ENCODE measurements around the gene SNN.

SNN gene

DNA sequence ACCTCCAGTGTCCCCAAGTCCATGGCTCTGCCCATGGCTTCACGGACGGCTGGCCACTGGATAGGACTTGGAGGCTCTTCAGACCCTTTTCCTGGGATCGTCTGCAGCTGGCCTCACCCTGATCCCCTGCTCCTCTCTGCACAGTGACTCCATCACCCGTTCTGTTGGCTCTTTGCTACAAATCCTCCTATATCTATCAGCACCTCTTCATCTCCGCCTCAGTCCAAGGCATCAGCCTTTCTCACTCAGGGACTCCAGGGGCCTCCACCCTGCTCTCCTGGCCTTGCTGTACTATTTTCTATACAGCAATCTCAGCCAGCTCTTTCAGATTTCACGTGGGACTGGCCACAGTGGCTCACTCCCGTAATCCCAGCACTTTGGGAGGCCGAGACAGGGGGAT, 10.7 kb upstream of the SNN start:
- TF ChIP-seq, protein P1, sequence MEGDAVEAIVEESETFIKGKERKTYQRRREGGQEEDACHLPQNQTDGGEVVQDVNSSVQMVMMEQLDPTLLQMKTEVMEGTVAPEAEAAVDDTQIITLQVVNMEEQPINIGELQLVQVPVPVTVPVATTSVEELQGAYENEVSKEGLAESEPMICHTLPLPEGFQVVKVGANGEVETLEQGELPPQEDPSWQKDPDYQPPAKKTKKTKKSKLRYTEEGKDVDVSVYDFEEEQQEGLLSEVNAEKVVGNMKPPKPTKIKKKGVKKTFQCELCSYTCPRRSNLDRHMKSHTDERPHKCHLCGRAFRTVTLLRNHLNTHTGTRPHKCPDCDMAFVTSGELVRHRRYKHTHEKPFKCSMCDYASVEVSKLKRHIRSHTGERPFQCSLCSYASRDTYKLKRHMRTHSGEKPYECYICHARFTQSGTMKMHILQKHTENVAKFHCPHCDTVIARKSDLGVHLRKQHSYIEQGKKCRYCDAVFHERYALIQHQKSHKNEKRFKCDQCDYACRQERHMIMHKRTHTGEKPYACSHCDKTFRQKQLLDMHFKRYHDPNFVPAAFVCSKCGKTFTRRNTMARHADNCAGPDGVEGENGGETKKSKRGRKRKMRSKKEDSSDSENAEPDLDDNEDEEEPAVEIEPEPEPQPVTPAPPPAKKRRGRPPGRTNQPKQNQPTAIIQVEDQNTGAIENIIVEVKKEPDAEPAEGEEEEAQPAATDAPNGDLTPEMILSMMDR (IDR thresholded peaks at IDR 0.05), result no peak

DNA sequence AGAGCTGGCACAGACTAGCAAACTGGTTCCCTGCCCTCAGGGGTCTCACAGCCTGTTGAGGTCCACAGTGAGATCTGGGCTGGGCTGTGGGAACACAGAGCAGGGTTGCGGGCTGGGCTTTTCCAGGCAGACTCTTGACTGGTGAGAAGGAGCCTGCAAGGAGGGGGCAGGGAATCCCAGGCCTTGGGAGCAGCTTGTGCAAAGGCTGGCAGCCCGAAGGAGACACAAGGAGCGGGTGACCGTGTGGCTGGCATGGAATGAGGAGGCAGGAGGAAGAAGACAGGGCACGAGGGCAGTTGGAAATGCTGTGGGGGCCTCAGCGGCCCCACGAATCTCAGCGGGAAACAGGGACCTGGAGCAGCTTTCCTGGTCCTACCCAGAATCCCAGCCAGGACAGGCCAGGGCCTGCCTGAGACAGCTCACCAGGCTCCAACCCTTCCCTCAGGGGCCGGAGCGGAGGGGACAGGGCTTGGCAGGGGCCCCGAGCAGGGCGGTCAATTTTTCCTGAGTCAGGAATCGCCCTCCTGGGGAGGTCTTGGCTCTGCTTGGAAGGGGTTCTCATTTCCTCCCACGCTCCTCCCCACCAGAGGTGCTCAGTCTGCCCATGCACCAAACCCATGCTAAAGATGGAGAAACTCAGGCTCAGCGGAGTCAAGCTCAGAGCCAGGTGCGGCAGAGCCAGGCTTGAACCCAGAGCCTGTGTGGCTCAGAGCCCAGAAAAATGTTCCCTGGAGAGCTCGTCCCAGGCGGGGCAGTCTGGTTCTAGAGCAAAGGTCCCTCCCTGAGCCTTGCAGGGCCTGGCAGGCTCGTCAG, 9.2 kb upstream of the SNN start:
- H3K4me2 ChIP-seq (ENCODE audit: low read length), result no peak overlapping the region
- no peaks in the 10 kb centered on the region for H3K79me2 ChIP-seq
- no peak overlapping the region for H3K4me3 ChIP-seq (ENCODE audit: low read depth, low read length)
- H3K9me3 ChIP-seq (ENCODE audit: control insufficient read depth, low read length), result no peaks in the 10 kb centered on the region
- H3K27ac ChIP-seq, result no peak overlapping the region
- H3K9ac ChIP-seq, result no peak overlapping the region
- H3K36me3 ChIP-seq (ENCODE audit: control insufficient read depth, insufficient read depth, low read length), result no peaks in the 10 kb centered on the region
- no peaks in the 10 kb centered on the region for H3K27me3 ChIP-seq (ENCODE audit: control insufficient read depth, insufficient read depth, low read length)
- H3K4me1 ChIP-seq, result no peaks in the 10 kb centered on the region
- H2AFZ ChIP-seq, result no peak overlapping the region
- TF ChIP-seq, protein P1 (IDR thresholded peaks at IDR 0.05), result no peak

More for the DNA sequence above, 10.7 kb upstream of the SNN start:
- H3K9me3 ChIP-seq (ENCODE audit: control insufficient read depth, low read length), result no peaks in the 10 kb centered on the region
- no peaks in the 10 kb centered on the region for H3K36me3 ChIP-seq (ENCODE audit: control insufficient read depth, insufficient read depth, low read length)
- H3K27me3 ChIP-seq (ENCODE audit: control insufficient read depth, insufficient read depth, low read length), result no peaks in the 10 kb centered on the region
- no peak overlapping the region for H3K4me3 ChIP-seq (ENCODE audit: low read depth, low read length)
- no peak overlapping the region for H2AFZ ChIP-seq
- no peak overlapping the region for H3K4me2 ChIP-seq (ENCODE audit: low read length)
- H3K4me1 ChIP-seq, result no peaks in the 10 kb centered on the region
- H3K79me2 ChIP-seq, result no peaks in the 10 kb centered on the region
- no peak overlapping the region for H3K27ac ChIP-seq
- no peak overlapping the region for H3K9ac ChIP-seq

- Histone ChIP-seq H3K27me3 (ENCODE audit: control insufficient read depth, insufficient read depth, low read length) (no peaks in the 10 kb centered on the region), H3K27ac (no peak overlapping the region)
- TF ChIP-seq, protein P1 (IDR thresholded peaks at IDR 0.05), result no peak
Observed at GRCh38 chr16:11660565-11660964, 7.7 kb upstream of the SNN start.

GRCh38 chr16:11662582-11662981, 5.7 kb upstream of the SNN start:
- Histone ChIP-seq H3K4me2 (ENCODE audit: low read length) (no peak overlapping the region), H3K36me3 (ENCODE audit: control insufficient read depth, insufficient read depth, low read length) (no peaks in the 10 kb centered on the region), H3K9ac (no peak overlapping the region), H3K9me3 (ENCODE audit: control insufficient read depth, low read length) (no peaks in the 10 kb centered on the region), H3K79me2 (no peaks in the 10 kb centered on the region), H3K27ac (no peak overlapping the region), H3K4me1 (no peaks in the 10 kb centered on the region), H3K27me3 (ENCODE audit: control insufficient read depth, insufficient read depth, low read length) (no peaks in the 10 kb centered on the region), H3K4me3 (ENCODE audit: low read depth, low read length) (no peak overlapping the region), H2AFZ (no peak overlapping the region)
- TF ChIP-seq, protein P1 (IDR thresholded peaks at IDR 0.05), result no peak

More at GRCh38 chr16:11660565-11660964, 7.7 kb upstream of the SNN start:
- Histone ChIP-seq H3K9ac (no peak overlapping the region), H3K4me3 (ENCODE audit: low read depth, low read length) (no peak overlapping the region), H2AFZ (no peak overlapping the region), H3K4me2 (ENCODE audit: low read length) (no peak overlapping the region), H3K4me1 (no peaks in the 10 kb centered on the region), H3K36me3 (ENCODE audit: control insufficient read depth, insufficient read depth, low read length) (no peaks in the 10 kb centered on the region), H3K79me2 (no peaks in the 10 kb centered on the region), H3K9me3 (ENCODE audit: control insufficient read depth, low read length) (no peaks in the 10 kb centered on the region)

DNA sequence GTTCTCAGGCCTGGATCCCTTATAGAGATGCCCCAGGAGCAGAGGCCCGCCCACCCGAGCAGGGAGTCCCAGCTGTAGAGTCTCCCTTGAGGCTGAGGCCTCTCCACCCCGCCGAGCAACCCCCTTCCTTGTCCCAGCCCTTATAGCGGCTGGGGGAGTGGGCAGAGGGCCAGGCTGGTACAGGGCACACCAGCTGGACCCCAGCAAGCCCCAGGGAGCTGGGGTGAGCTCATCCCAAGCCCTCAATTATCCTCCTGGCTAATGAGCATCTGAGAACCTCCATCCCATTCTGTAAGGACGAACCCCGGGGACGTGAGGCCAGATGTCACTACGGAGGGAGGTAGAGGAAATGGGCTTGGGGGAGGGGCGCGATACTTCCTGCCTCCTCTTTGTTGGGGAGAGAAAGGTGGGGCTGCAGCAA, 3.2 kb upstream of the SNN start:
- Histone ChIP-seq H3K9ac (no peak overlapping the region), H3K9me3 (ENCODE audit: control insufficient read depth, low read length) (no peaks in the 10 kb centered on the region), H3K4me1 (peaks cover 6% of the 10 kb centered on the region), H3K27ac (no peak overlapping the region), H3K27me3 (ENCODE audit: control insufficient read depth, insufficient read depth, low read length) (no peaks in the 10 kb centered on the region), H3K4me2 (ENCODE audit: low read length) (no peak overlapping the region), H3K36me3 (ENCODE audit: control insufficient read depth, insufficient read depth, low read length) (no peaks in the 10 kb centered on the region), H3K4me3 (ENCODE audit: low read depth, low read length) (no peak overlapping the region), H2AFZ (no peak overlapping the region), H3K79me2 (no peaks in the 10 kb centered on the region)
- TF ChIP-seq, protein P1 (IDR thresholded peaks at IDR 0.05), result no peak
